GM19193 (cell line): ENCODE results near the gene CDH26.

Experiments
- POLR2A ChIP-seq: IDR thresholded peaks from 4 replicates; pipeline ENCODE4 v1.6.1; 2011; ENCODE audit not compliant: insufficient read depth, insufficient read length; ENCODE audit errors: extremely low read depth

CDH26 gene

GRCh38 chr20:60053125-60053817 lies 95.0 kb downstream of the CDH26 start:
- TF ChIP-seq POLR2A, result no peak

GRCh38 chr20:60053818-60054190 lies 95.6 kb downstream of the CDH26 start:
- TF ChIP-seq POLR2A, result no peak

GRCh38 chr20:60054716-60055634 lies 96.8 kb downstream of the CDH26 start:
- no peak for TF ChIP-seq POLR2A

- TF ChIP-seq POLR2A, result no peak
Measured at GRCh38 chr20:60055740-60056139, 97.5 kb downstream of the CDH26 start.

- TF ChIP-seq POLR2A, result no peak
Measured at GRCh38 chr20:60056407-60057122, 98.3 kb downstream of the CDH26 start.

GRCh38 chr20:60057123-60057865 lies 99.1 kb downstream of the CDH26 start:
- no peak for TF ChIP-seq POLR2A

- no peak for TF ChIP-seq POLR2A
Measured at GRCh38 chr20:60057866-60058807, 99.9 kb downstream of the CDH26 start.

- TF ChIP-seq POLR2A, result no peak
Measured at GRCh38 chr20:60058879-60059278, 100.7 kb downstream of the CDH26 start.

GRCh38 chr20:60060006-60060557 lies 101.9 kb downstream of the CDH26 start:
- no peak for TF ChIP-seq POLR2A

GRCh38 chr20:60060593-60060992 lies 102.4 kb downstream of the CDH26 start:
- no peak for TF ChIP-seq POLR2A

- TF ChIP-seq POLR2A, result no peak
Measured at GRCh38 chr20:60062431-60063047, 104.3 kb downstream of the CDH26 start.

GRCh38 chr20:60063048-60063451 lies 104.8 kb downstream of the CDH26 start:
- no peak for TF ChIP-seq POLR2A
